HG03378 (cell line): Measurements from ENCODE around the gene IGFBP6.

Experiments used
- ATAC-seq: cut with Tn5 transposase; IDR thresholded peaks from one replicate; pipeline ENCODE4 v1.9.1; 2021; ENCODE audit warnings: mild to moderate bottlenecking, moderate library complexity; ENCODE audit not compliant: unreplicated experiment

IGFBP6 gene

GRCh38 chr12:53069621-53070410, 27.7 kb upstream of the IGFBP6 start:
- ATAC-seq: no peak

- no peak for ATAC-seq
These were observed 26.5 kb upstream of the IGFBP6 start for GRCh38 chr12:53070877-53071492.

- no peak for ATAC-seq
These were observed 25.6 kb upstream of the IGFBP6 start for GRCh38 chr12:53071591-53072551.

GRCh38 chr12:53073881-53074280, 23.6 kb upstream of the IGFBP6 start:
- no peak for ATAC-seq

GRCh38 chr12:53074283-53074998, 23.0 kb upstream of the IGFBP6 start:
- ATAC-seq: no peak

GRCh38 chr12:53074999-53075370, 22.5 kb upstream of the IGFBP6 start:
- ATAC-seq: no peak

- ATAC-seq: no peak
These were observed 21.0 kb upstream of the IGFBP6 start for GRCh38 chr12:53076461-53076860.

- ATAC-seq: no peak
These were observed 20.4 kb upstream of the IGFBP6 start for GRCh38 chr12:53077030-53077429.

GRCh38 chr12:53078425-53079225, 18.8 kb upstream of the IGFBP6 start:
- no peak for ATAC-seq

GRCh38 chr12:53079226-53080117, 18.0 kb upstream of the IGFBP6 start, which contains the start of gene SPRYD3:
SPRYD3 (minus strand) TSS chr12:53079390; CDS start chr12:53079333, 57 bp downstream.
- ATAC-seq: peak; percentile 87

- ATAC-seq: no peak
These were observed 14.8 kb upstream of the IGFBP6 start for GRCh38 chr12:53082637-53083175.

- ATAC-seq: no peak
These were observed 11.1 kb upstream of the IGFBP6 start for GRCh38 chr12:53086361-53086760.

GRCh38 chr12:53090105-53090504, 7.4 kb upstream of the IGFBP6 start:
- ATAC-seq: no peak

GRCh38 chr12:53090554-53090953, 6.9 kb upstream of the IGFBP6 start:
- no peak for ATAC-seq

GRCh38 chr12:53091756-53092155, 5.7 kb upstream of the IGFBP6 start:
- no peak for ATAC-seq

GRCh38 chr12:53093777-53094393, 3.6 kb upstream of the IGFBP6 start:
- no peak for ATAC-seq

- no peak for ATAC-seq
These were observed 3.1 kb upstream of the IGFBP6 start for GRCh38 chr12:53094394-53094787.
